GM12873 (cell line): Measurements from ENCODE around the gene KEAP1.

Experiments
- CTCF ChIP-seq: IDR thresholded peaks from 2 replicates; pipeline ENCODE4 v1.5.1; 2012; ENCODE audit warnings: low read depth, mild to moderate bottlenecking, moderate library complexity, low read length, control low read depth; ENCODE audit not compliant: insufficient read depth; ENCODE audit errors: missing control alignments

The KEAP1 gene

GRCh38 chr19:10499550-10500246 lies 3.5 kb downstream of the KEAP1 start:
- no peak for TF ChIP-seq CTCF

- TF ChIP-seq CTCF: no peak
Observed at GRCh38 chr19:10497371-10497770, 5.8 kb downstream of the KEAP1 start.

- no peak for TF ChIP-seq CTCF
Observed at GRCh38 chr19:10491472-10492047, 11.6 kb downstream of the KEAP1 start.

- no peak for TF ChIP-seq CTCF
Observed at GRCh38 chr19:10486551-10486950, 16.6 kb downstream of the KEAP1 start.

- peak; percentile 25 for TF ChIP-seq CTCF
Observed at GRCh38 chr19:10478903-10479384, 24.2 kb downstream of the KEAP1 start.

- no peak for TF ChIP-seq CTCF
Observed at GRCh38 chr19:10478476-10478875, 24.7 kb downstream of the KEAP1 start.

- no peak for TF ChIP-seq CTCF
Observed at GRCh38 chr19:10474962-10475451, 28.1 kb downstream of the KEAP1 start.
